Retina (tissue), 1 donor: ENCODE measurements around the gene PAPOLA.
"Not testable (repeated sequence)": the region's sequence is repeated elsewhere in the genome, so short reads cannot be mapped to it uniquely, and the experiment has no call there.

Source experiments
- DNase-seq: peaks from one replicate; pipeline ENCODE4 v3.0.0-alpha.2; 2016

Gene PAPOLA

DNA sequence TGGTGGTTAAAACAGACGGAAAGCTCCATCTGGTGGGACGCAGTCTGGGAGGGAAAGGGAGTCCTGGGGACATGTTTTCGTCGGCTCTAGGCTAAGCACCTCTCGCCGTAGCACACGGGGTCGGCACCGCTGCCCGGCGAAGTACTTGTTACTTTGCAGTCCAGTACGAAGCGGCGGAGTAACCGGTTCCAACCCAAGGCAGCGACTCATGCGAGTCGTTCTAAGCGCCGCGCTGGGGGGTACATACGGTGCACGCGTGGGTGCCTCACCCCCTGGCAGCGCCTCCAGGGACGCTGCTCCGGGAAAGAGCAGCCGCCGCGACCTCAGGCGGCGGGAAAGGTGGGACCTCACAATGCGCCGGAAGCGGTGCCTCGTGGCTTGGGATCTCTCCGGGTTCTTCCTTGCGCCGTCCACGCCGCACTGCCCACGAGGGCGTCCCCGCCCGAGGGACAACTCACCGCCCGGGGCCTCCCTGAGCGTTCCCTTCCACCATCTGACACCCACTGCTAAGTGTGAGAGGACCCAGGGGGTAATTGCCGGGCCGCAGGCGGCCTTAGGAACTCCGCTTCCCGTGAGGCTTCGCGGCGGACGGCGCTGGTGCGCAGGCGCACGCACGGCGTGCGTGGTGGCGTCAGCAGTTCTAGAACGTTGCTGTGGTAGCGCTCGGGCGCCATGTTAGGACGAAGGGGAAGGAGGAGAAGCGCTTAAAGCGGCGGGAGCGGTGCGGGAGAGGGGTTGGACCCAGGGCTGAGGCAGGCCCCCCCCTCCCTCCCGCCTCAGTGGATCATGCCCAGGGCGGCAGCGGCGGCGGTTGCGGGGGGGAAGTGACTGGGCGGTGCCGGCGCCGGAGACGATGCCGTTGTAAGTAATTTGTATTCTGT is at the start of gene PAPOLA:
PAPOLA (plus strand) TSS at position 643 of the 881 bp plus-strand sequence; CDS start at position 854, 211 bp downstream.
- DNase-seq = peak; percentile 99

DNA sequence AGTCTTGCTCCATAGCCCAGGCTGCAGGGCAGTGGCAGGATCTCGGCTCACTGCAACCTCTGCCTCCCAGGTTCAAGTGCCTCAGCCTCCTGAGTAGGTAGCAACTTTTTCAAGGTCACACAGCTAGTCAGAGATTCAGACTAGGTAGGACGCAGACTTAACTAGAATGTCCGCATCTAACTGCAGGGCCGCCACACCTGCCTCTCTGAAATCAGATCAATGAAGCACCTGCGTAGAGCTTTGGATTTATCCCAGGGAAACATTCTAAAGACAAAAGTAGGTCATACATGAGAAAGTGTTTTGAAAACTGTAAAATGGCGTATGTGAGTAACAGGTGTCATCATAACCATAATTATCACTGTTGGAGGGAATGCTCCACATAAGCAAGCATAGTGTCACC is 49.5 kb upstream of the PAPOLA start:
- no peak for DNase-seq

- no peak for DNase-seq
These were observed 46.6 kb upstream of the PAPOLA start for GRCh38 chr14:96455588-96455987.

- no peak for DNase-seq
These were observed 42.3 kb upstream of the PAPOLA start for GRCh38 chr14:96459851-96460250.

- DNase-seq = no peak
These were observed 40.0 kb upstream of the PAPOLA start for GRCh38 chr14:96461950-96462798.

- no peak for DNase-seq
These were observed 38.0 kb upstream of the PAPOLA start for GRCh38 chr14:96464136-96464535.

DNA sequence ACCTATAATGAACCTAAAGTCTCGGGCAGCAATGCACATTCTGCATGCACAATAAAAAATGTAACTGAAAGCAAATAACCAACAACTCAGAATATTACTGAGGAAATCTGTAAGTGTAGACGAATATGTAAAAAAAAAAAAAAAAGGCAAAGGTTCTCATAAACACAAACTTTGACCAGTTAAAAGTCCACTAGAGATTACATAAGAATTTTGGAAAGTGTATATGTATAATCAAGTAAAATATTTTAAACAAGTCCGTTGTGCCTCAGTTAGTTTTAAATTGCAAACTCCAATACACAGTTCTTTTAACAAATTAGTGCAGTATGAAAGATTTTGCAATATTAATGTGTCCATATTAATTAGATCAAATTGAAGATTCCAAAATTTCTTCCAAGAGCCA is 35.3 kb upstream of the PAPOLA start:
- no peak for DNase-seq

GRCh38 chr14:96470331-96470730 is 31.9 kb upstream of the PAPOLA start:
- no peak for DNase-seq

DNA sequence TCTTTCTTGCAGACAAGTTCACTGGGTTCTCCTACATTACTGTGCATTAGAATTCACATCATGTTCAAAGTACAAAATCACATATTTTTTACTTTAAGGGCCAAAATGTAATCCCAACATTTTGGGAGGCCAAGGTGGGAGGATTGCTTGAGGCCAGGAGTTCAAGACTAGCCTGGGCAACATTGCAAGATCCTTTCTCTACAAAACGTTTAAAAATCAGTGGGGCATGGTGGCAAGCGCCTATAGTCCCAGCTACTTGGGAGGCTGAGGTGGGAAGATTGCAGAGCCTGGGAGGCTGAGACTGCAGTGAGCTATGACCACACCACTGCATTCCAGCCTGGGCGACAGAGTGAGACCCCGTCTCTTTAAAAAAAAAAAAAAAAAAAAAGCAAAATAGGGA is 31.2 kb upstream of the PAPOLA start:
- not testable (repeated sequence) for DNase-seq

- no peak for DNase-seq
These were observed 24.1 kb upstream of the PAPOLA start for GRCh38 chr14:96478119-96478518.

DNA sequence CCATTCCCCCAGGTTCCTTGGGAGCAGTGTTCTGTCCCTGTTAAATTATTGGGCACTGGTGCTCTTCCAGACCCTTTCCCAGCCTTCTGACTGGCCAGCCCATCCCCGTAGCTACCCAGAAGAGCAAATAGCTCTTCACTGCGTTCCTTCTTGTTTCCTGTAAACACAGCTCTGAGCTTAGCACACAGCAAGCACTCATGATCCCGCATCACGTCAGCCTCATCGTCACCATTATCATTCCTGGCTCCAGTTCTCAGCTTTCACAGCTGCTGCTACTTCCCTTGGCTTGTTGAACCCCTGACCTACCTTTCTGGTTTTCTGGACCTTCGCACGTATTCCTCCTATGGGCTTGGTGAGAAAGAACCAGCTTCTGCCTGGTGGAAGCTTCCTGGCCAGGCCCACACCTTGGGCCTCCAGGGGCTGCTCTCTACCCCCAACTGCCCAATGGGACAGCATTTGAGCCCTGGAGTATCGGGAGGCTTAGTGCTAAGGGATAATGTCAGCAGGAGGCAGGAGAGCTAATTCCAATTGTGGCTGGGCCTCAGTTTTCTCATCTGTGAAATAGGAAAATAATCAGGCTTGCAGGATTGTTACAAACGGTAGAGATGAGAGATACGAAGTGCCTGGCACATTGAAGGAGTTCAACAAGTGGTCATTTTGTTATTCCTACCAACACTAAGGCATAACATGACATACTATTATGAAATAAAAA is 22.6 kb upstream of the PAPOLA start:
- no peak for DNase-seq

GRCh38 chr14:96481731-96482314 is 20.4 kb upstream of the PAPOLA start:
- DNase-seq = no peak

DNA sequence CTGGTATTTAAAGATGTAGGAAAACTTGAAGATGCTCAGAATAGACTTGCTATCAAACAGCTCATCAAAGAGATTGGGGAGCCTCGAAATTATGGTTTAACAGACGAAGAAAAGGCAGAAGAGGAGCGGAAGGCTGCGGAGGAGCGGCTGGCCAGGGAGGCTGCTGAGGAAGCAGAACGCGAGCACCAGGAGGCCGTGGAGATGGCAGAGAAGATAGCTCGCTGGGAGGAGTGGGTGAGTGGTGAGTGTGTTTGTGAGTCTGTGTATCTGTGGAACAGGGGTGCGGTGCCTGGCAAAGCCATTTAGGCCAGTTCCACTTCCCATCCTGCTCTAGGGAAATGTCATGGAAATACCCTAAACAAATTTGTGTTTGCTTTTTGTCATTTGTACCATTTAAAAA is 19.2 kb upstream of the PAPOLA start:
- DNase-seq = no peak

DNA sequence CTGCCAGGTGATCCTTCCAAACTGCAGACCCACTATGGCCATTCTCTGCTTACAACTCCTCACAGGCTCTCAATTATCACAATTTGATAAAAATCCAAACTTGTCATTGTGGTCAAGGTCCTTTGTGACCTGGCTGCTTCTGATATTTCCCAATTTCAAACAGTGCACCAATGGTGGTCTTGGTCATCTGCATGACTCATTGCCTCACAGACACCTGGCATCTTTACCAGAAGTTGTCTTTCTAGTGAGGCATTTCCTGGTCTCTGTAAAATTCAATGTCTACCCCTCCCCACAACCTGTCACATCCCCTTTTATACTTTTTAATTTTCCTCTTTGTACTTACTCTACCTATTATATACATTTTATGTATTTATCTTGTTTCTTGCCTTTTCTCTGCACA is 17.8 kb upstream of the PAPOLA start:
- DNase-seq = no peak

DNA sequence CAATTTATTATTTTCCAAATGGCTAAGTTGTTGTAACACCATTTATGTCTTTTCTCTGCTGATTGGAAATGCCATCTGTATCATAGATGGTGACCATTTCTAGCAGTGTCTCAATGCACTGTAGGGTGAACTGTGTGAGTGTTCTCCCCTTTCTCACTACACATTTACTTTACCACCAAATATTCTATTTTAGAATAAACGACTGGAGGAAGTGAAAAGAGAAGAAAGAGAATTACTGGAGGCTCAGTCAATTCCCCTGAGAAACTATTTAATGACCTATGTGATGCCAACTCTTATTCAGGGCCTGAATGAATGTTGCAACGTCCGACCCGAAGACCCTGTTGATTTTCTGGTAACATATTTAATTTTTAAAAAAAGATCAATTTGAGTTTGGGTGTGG is 15.5 kb upstream of the PAPOLA start:
- no peak for DNase-seq

DNA sequence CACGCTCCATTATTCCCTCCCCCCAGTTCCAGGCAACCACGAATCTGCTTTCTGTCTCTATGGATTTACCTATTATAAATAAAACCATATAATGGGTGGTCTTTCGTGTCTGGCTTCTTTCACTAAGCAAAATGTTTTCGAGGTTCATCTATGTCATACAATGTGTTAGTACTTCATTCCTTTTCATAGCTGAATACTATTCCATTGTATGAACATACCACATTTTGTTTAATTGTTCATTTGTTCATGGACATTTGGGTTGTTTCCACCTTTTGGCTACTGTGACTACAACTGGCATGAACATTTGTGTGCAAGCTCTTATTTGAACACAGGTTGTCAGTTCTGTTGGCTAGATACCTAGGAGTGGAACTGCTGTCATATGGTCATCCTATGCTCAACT is 12.9 kb upstream of the PAPOLA start:
- no peak for DNase-seq

GRCh38 chr14:96493178-96493577 is 9.0 kb upstream of the PAPOLA start:
- DNase-seq = no peak

DNA sequence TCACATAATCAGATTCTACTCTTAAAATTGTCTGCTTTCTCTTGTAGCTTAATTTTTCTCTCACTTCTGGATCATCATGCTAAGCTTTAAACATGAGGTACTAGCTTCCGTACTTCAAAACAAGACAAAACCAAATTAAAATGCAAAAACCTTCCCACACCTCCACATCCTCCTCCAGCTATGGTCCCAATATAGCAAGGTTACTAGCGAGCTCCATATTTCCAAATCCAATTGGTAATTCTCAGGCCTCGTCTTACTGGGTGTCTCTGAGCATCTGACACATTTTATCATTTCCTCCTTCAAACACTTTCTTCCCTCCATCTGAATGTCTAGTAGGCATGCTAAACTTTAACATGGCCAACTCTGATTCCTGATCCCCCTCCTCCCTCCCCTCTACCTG is 7.9 kb upstream of the PAPOLA start:
- no peak for DNase-seq

GRCh38 chr14:96497087-96497486 is 5.1 kb upstream of the PAPOLA start:
- no peak for DNase-seq

GRCh38 chr14:96497586-96497985 is 4.6 kb upstream of the PAPOLA start:
- no peak for DNase-seq

DNA sequence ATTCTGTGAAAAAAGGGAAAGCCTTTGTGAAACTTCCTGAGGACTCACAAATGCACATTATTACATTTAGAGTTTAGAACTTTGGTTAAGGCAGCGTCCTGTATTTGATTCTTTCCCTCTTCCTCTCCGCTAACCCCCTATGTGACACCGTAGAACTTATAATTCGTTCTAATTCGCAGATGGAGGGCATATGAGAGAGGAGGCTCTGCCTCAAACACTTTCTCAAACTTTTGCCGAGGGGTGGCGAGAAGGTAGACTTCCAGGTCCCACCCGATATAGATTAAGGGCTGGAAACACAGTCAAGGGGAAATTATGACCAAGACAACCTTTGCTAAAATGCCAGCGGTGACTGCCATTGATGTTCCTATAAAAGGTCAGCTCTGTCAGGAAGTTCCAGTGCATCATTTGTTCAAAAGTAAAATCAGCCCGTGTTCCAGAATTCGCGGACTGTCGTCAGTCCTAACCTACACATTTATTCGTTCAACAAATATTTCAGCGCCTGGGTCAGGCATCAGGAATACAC is 904 bp upstream of the PAPOLA start:
- DNase-seq = no peak

DNA sequence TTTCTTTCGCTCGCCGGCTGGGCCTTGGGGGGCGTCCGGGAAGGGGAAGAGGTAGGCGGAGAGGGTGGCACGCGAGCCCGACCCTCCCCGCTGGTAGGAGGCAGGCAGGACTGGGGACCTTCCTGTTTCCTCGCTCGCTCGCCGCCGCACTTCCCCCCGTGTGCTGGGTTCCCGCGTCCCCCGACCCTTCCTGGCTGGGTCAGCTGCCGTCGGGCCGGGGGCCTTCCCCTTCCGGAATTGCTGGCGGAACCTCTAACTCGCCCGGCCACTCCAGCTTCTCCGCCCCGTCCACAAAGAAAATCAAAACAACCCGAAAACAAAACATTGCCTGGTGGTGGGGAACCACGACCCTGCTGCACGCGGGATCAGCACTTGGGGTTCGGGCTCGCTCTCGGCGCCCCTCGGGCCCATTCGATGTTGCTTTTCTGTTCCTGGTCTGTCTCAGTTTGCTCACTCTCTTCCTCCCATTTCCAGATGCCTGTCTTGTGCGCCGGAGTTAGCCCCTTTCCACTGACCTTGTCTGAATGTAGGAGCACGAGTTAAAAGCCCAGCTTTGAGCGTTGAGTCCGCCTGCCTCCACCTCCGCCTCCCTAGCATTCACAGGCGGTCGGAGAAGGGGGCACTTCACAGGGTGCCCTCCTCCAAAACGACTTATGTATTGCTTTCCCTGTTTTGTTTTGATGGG is 581 bp downstream of the PAPOLA start:
- no peak for DNase-seq
